Calu3 (cell line): ENCODE measurements around the gene IGFLR1. TPM values are rescaled to one million over a fixed set of nuclear protein-coding genes. Genes with fewer than 3 reads are reported as not detected.

Experiments used
- BruUV-seq: library from RNA; stranded (reverse); fragments of 400-500 nt; replicated peaks from 2 replicates; lab custom pipeline; 2021; lab: Mats Ljungman, UMichigan
- CTCF ChIA-PET: fragments of 300-600 bp; sonication (Branson Sonifier 250); formaldehyde crosslinking; loops from one replicate; lab custom pipeline; 2022; ENCODE audit warnings: antibody characterized with exemption; lab: Charles Lee
- DNase-seq: peaks from one replicate; pipeline ENCODE4 v3.0.0; 2022
- H3K27ac Mint-ChIP-seq: one replicate; pipeline ENCODE4 v1.8.0; 2022; ENCODE audit warnings: mixed read lengths; ENCODE audit not compliant: unreplicated experiment
- H3K27me3 Mint-ChIP-seq: one replicate; pipeline ENCODE4 v1.8.0; 2022; ENCODE audit warnings: mixed read lengths; ENCODE audit not compliant: unreplicated experiment
- H3K36me3 Mint-ChIP-seq: one replicate; pipeline ENCODE4 v1.8.0; 2022; ENCODE audit warnings: mild to moderate bottlenecking, moderate library complexity, mixed read lengths; ENCODE audit not compliant: insufficient read depth, unreplicated experiment
- H3K4me1 Mint-ChIP-seq: one replicate; pipeline ENCODE4 v1.8.0; 2022; ENCODE audit warnings: mild to moderate bottlenecking, low read depth, mixed read lengths; ENCODE audit not compliant: unreplicated experiment
- H3K4me3 Mint-ChIP-seq: one replicate; pipeline ENCODE4 v1.8.0; 2022; ENCODE audit warnings: mild to moderate bottlenecking, low read depth, moderate library complexity, mixed read lengths; ENCODE audit not compliant: unreplicated experiment
- H3K9me3 Mint-ChIP-seq: one replicate; pipeline ENCODE4 v1.8.0; 2022; ENCODE audit warnings: low read depth, mixed read lengths; ENCODE audit not compliant: unreplicated experiment
- CTCF ChIP-seq: fragments of 200-600 bp; IDR thresholded peaks from one replicate; pipeline ENCODE4 v1.8.0; 2022; ENCODE audit warnings: antibody characterized with exemption; ENCODE audit not compliant: unreplicated experiment
- intact Hi-C: fragments of 100-400 bp; cut with micrococcal nuclease; formaldehyde crosslinking; loops from one replicate; pipeline ENCODE4 v1.10.0; 2022; ENCODE audit not compliant: unreplicated experiment
- total RNA-seq: library from RNA; stranded (reverse); gene quantifications from 2 replicates; pipeline ENCODE4 v1.2.3, GENCODE V29; 2022

Gene IGFLR1
- total RNA-seq, 1 experiment from 2014 or later: 9.2 TPM

GRCh38 chr19:35759697-35760096 is 17.4 kb upstream of the IGFLR1 start:
- intact Hi-C loops: no loop called here

GRCh38 chr19:35757749-35758608 is 15.7 kb upstream of the IGFLR1 start, which contains the start of gene PROSER3:
TSS of gene PROSER3 (plus strand) at chr19:35758176. CDS start at chr19:35758216, 40 bp downstream.
- Mint-ChIP-seq H3K9me3 (no peaks in the 10 kb centered on the region), H3K27me3 (no peaks in the 10 kb centered on the region), H3K36me3 (peaks cover 79% of the 10 kb centered on the region), H3K4me1 (peaks cover 11% of the 10 kb centered on the region), H3K27ac (peak within 1 kb of the TSS; percentile 100), H3K4me3 (peak within 1 kb of the TSS; percentile 99)
- DNase-seq: peak; percentile 99
- BruUV-seq: TSS peak; percentile 67
- TF ChIP-seq CTCF: no peak
- CTCF ChIA-PET: no interaction called here
- intact Hi-C loops: no loop called here

More at GRCh38 chr19:35759697-35760096, 17.4 kb upstream of the IGFLR1 start:
- no peak for DNase-seq
- no peaks in the 10 kb centered on the region for H3K9me3 Mint-ChIP-seq
- TF ChIP-seq CTCF: no peak
- H3K4me3 Mint-ChIP-seq: peak overlapping the region; percentile 99
- H3K36me3 Mint-ChIP-seq: peaks cover 84% of the 10 kb centered on the region
- BruUV-seq: no TSS peak
- H3K4me1 Mint-ChIP-seq: peaks cover 11% of the 10 kb centered on the region
- H3K27me3 Mint-ChIP-seq: no peaks in the 10 kb centered on the region
- CTCF ChIA-PET: no interaction called here
- H3K27ac Mint-ChIP-seq: no peak overlapping the region

- intact Hi-C loops: no loop called here
- CTCF ChIA-PET: no interaction called here
- peaks cover 11% of the 10 kb centered on the region for H3K4me1 Mint-ChIP-seq
- H3K27ac Mint-ChIP-seq: peak overlapping the region; percentile 100
- no peaks in the 10 kb centered on the region for H3K27me3 Mint-ChIP-seq
- BruUV-seq: no TSS peak
- H3K36me3 Mint-ChIP-seq: peaks cover 72% of the 10 kb centered on the region
- H3K9me3 Mint-ChIP-seq: no peaks in the 10 kb centered on the region
- peak overlapping the region; percentile 99 for H3K4me3 Mint-ChIP-seq
- peak; percentile 43 for DNase-seq
- TF ChIP-seq CTCF: no peak
Observed at GRCh38 chr19:35757231-35757748, 15.0 kb upstream of the IGFLR1 start.

- TF ChIP-seq CTCF: no peak
- Mint-ChIP-seq H3K27ac (peak within 1 kb of the TSS; percentile 100), H3K9me3 (no peaks in the 10 kb centered on the region), H3K27me3 (no peaks in the 10 kb centered on the region), H3K4me1 (peaks cover 11% of the 10 kb centered on the region), H3K4me3 (peak within 1 kb of the TSS; percentile 99), H3K36me3 (peaks cover 65% of the 10 kb centered on the region)
- CTCF ChIA-PET: no interaction called here
- intact Hi-C loops: no loop called here
- no TSS peak for BruUV-seq
- DNase-seq: no peak
Observed at GRCh38 chr19:35756377-35757230, 14.4 kb upstream of the IGFLR1 start, which contains the start of gene HSPB6. TSS of gene HSPB6 (minus strand) at chr19:35757029. CDS start at chr19:35757008, 21 bp downstream.
